WTC11 (cell line): Measurements from ENCODE around the gene ATG14. TPM values are rescaled to one million over a fixed set of nuclear protein-coding genes. Genes with fewer than 3 reads are reported as not detected.

Experiments
- ATAC-seq: fragments of 200-7000 bp; cut with Tn5 transposase; 2 replicates; pipeline ENCODE4 v1.10.0; 2021; ENCODE audit warnings: mild to moderate bottlenecking, moderate library complexity
- CTCF ChIA-PET: fragments of 300-600 bp; sonication (Branson Sonifier 250); formaldehyde crosslinking; loops from one replicate; lab custom pipeline; 2021; ENCODE audit warnings: antibody characterized with exemption; lab: Charles Lee
- POLR2A ChIA-PET: fragments of 350-600 bp; sonication (Branson Sonifier 250); formaldehyde crosslinking; loops from one replicate; lab custom pipeline; 2021; ENCODE audit warnings: antibody characterized with exemption; lab: Charles Lee
- DNase-seq: peaks from one replicate; pipeline ENCODE4 v3.0.0; 2021; ENCODE audit warnings: low spot score
- H3K27ac Mint-ChIP-seq: 2 replicates; pipeline ENCODE4 v1.8.0; 2021; ENCODE audit warnings: mixed read lengths
- H3K27me3 Mint-ChIP-seq: 2 replicates; pipeline ENCODE4 v1.8.0; 2021; ENCODE audit warnings: low read depth, mild to moderate bottlenecking, moderate library complexity, mixed read lengths
- H3K36me3 Mint-ChIP-seq: 2 replicates; pipeline ENCODE4 v1.8.0; 2021; ENCODE audit warnings: mixed read lengths
- H3K4me1 Mint-ChIP-seq: 2 replicates; pipeline ENCODE4 v1.8.0; 2022; ENCODE audit warnings: mixed read lengths
- H3K4me3 Mint-ChIP-seq: 2 replicates; pipeline ENCODE4 v1.8.0; 2021; ENCODE audit warnings: mild to moderate bottlenecking, moderate library complexity, mixed read lengths
- H3K9me3 Mint-ChIP-seq: 2 replicates; pipeline ENCODE4 v1.8.0; 2021; ENCODE audit warnings: mixed read lengths
- AR ChIP-seq: fragments of 250-450 bp; sonication (Bioruptor Pico); IDR thresholded peaks from 2 replicates; pipeline ENCODE4 v1.9.0; 2021; ENCODE audit warnings: mild to moderate bottlenecking
- CDX4 ChIP-seq: fragments of 250-450 bp; sonication (Bioruptor Pico); IDR thresholded peaks from 2 replicates; pipeline ENCODE4 v1.9.0; 2021; ENCODE audit warnings: moderate library complexity, mild to moderate bottlenecking, inconsistent platforms, borderline replicate concordance
- CREB1 ChIP-seq: sonication (generic); formaldehyde crosslinking; IDR thresholded peaks from 2 replicates; pipeline ENCODE4 v1.8.0; 2023; ENCODE audit warnings: mild to moderate bottlenecking, missing genetic modification reagents
- CREM ChIP-seq: sonication (generic); formaldehyde crosslinking; IDR thresholded peaks from 2 replicates; pipeline ENCODE4 v1.8.1; 2022; ENCODE audit warnings: mild to moderate bottlenecking, missing genetic modification reagents, moderate library complexity
- E2F4 ChIP-seq: sonication (generic); formaldehyde crosslinking; IDR thresholded peaks from 2 replicates; pipeline ENCODE4 v1.8.1; 2022; ENCODE audit warnings: low read depth, mild to moderate bottlenecking, moderate library complexity, missing genetic modification reagents, borderline replicate concordance
- FOXP4 ChIP-seq: sonication (generic); formaldehyde crosslinking; IDR thresholded peaks from 2 replicates; pipeline ENCODE4 v1.8.0; 2022; ENCODE audit warnings: mild to moderate bottlenecking, missing genetic modification reagents
- KAT7 ChIP-seq: sonication (generic); formaldehyde crosslinking; IDR thresholded peaks from 2 replicates; pipeline ENCODE4 v1.8.1; 2023; ENCODE audit warnings: missing genetic modification reagents, mild to moderate bottlenecking, borderline replicate concordance
- MAX ChIP-seq: sonication (generic); formaldehyde crosslinking; IDR thresholded peaks from 2 replicates; pipeline ENCODE4 v1.8.0; 2022; ENCODE audit warnings: mild to moderate bottlenecking, missing genetic modification reagents
- MXD4 ChIP-seq: fragments of 250-450 bp; sonication (Bioruptor Pico); IDR thresholded peaks from 2 replicates; pipeline ENCODE4 v1.8.0; 2021; ENCODE audit warnings: mild to moderate bottlenecking, moderate library complexity, borderline replicate concordance
- NR3C1 ChIP-seq: sonication (generic); formaldehyde crosslinking; conservative IDR thresholded peaks from 2 replicates; pipeline ENCODE4 v1.8.1; 2023; ENCODE audit warnings: low read depth, mild to moderate bottlenecking, missing genetic modification reagents
- PRRX2 ChIP-seq: fragments of 250-450 bp; sonication (Bioruptor Pico); IDR thresholded peaks from 2 replicates; pipeline ENCODE4 v1.8.0; 2021; ENCODE audit warnings: mild to moderate bottlenecking
- STAT6 ChIP-seq: sonication (generic); formaldehyde crosslinking; conservative IDR thresholded peaks from 2 replicates; pipeline ENCODE4 v1.8.1; 2023; ENCODE audit warnings: mild to moderate bottlenecking, low read depth, missing genetic modification reagents, moderate library complexity
- TEAD1 ChIP-seq: sonication (generic); formaldehyde crosslinking; IDR thresholded peaks from 2 replicates; pipeline ENCODE4 v1.8.0; 2022; ENCODE audit warnings: mild to moderate bottlenecking, missing genetic modification reagents
- USF1 ChIP-seq: sonication (generic); formaldehyde crosslinking; IDR thresholded peaks from 2 replicates; pipeline ENCODE4 v1.8.0; 2022; ENCODE audit warnings: mild to moderate bottlenecking, missing genetic modification reagents
- ZNF138 ChIP-seq: sonication (generic); formaldehyde crosslinking; conservative IDR thresholded peaks from 2 replicates; pipeline ENCODE4 v1.8.1; 2022; ENCODE audit warnings: mild to moderate bottlenecking, moderate library complexity, missing genetic modification reagents
- ZNF281 ChIP-seq: sonication (generic); formaldehyde crosslinking; IDR thresholded peaks from 2 replicates; pipeline ENCODE4 v1.8.0; 2023; ENCODE audit warnings: mild to moderate bottlenecking, missing genetic modification reagents
- ZNF532 ChIP-seq: fragments of 250-450 bp; sonication (Bioruptor Pico); IDR thresholded peaks from 2 replicates; pipeline ENCODE4 v1.9.0; 2021; ENCODE audit warnings: mild to moderate bottlenecking, borderline replicate concordance
- total RNA-seq: library from RNA; stranded (reverse); gene quantifications from 3 replicates; pipeline ENCODE4 v1.2.3, GENCODE V29; 2021

ATG14 gene
- total RNA-seq, 1 experiment from 2014 or later, result 10.4 TPM

GRCh38 chr14:55366271-55366670 lies 45.4 kb downstream of the ATG14 start:
- no peak for ATAC-seq
- Mint-ChIP-seq H3K9me3 (no peaks in the 10 kb centered on the region), H3K4me3 (no peak overlapping the region), H3K4me1 (no peaks in the 10 kb centered on the region)
- ChIA-PET CTCF (no interaction called here), POLR2A (interaction anchor here (0.6 kb wide), 1 partner anchor 277 kb away, joined by 4 read pairs; no protein-coding TSS in a partner anchor)
- DNase-seq, result no peak
- TF ChIP-seq TEAD1 (CRISPR knock-in tag), result no peak
- no peak for TF ChIP-seq STAT6 (CRISPR knock-in tag)
- no peak for TF ChIP-seq NR3C1 (CRISPR knock-in tag)
- TF ChIP-seq MAX (CRISPR knock-in tag), result no peak
- no peak for TF ChIP-seq CDX4
- no peak for TF ChIP-seq MXD4
- no peak for TF ChIP-seq CREM (CRISPR knock-in tag)
- TF ChIP-seq AR, result no peak
- TF ChIP-seq ZNF532 (CRISPR knock-in tag), result no peak
- TF ChIP-seq KAT7 (CRISPR knock-in tag), result no peak
- TF ChIP-seq FOXP4 (CRISPR knock-in tag), result no peak
- TF ChIP-seq, all 79 proteins: peak for 0
- peaks cover 30% of the 10 kb centered on the region for H3K36me3 Mint-ChIP-seq
- H3K27me3 Mint-ChIP-seq, result no peaks in the 10 kb centered on the region
- no peak overlapping the region for H3K27ac Mint-ChIP-seq

- no peak overlapping the region for H3K4me3 Mint-ChIP-seq
- 0 out of 2 replicates have a peak, but pooled peaks cover 7% of the 10 kb centered on the region for H3K36me3 Mint-ChIP-seq
- TF ChIP-seq USF1 (CRISPR knock-in tag) (no peak), ZNF281 (CRISPR knock-in tag) (no peak), CREB1 (CRISPR knock-in tag) (no peak), E2F4 (CRISPR knock-in tag) (no peak), PRRX2 (CRISPR knock-in tag) (no peak), ZNF138 (CRISPR knock-in tag) (no peak)
These were observed 50.4 kb downstream of the ATG14 start for GRCh38 chr14:55361190-55361589.

More at GRCh38 chr14:55361190-55361589, 50.4 kb downstream of the ATG14 start:
- DNase-seq, result no peak
- H3K4me1 Mint-ChIP-seq, result no peaks in the 10 kb centered on the region
- ChIA-PET POLR2A (no interaction called here), CTCF (no interaction called here)
- H3K27me3 Mint-ChIP-seq, result no peaks in the 10 kb centered on the region
- no peaks in the 10 kb centered on the region for H3K9me3 Mint-ChIP-seq
- ATAC-seq, result no peak
- no peak overlapping the region for H3K27ac Mint-ChIP-seq
